ENCODE data around the gene DPP10.

DPP10 gene

GRCh38 chr2:115541814-115542213 lies 1099.4 kb downstream of the DPP10 start:
- Mint-ChIP-seq H3K4me1 (no peaks in the 10 kb centered on the region), H3K36me3 (no peaks in the 10 kb centered on the region), H3K4me3 (no peak overlapping the region), H3K27ac (no peak overlapping the region), H3K27me3 (no peaks in the 10 kb centered on the region), H3K9me3 (peaks cover 20% of the 10 kb centered on the region)
- DNase-seq: no peak
- CTCF ChIA-PET: no interaction called here

GRCh38 chr2:115542331-115542730 lies 1099.9 kb downstream of the DPP10 start:
- no peaks in the 10 kb centered on the region for H3K36me3 Mint-ChIP-seq
- H3K27ac Mint-ChIP-seq: no peak overlapping the region
- CTCF ChIA-PET: no interaction called here
- DNase-seq: no peak
- H3K27me3 Mint-ChIP-seq: no peaks in the 10 kb centered on the region
- H3K4me1 Mint-ChIP-seq: no peaks in the 10 kb centered on the region
- H3K4me3 Mint-ChIP-seq: no peak overlapping the region
- peaks cover 20% of the 10 kb centered on the region for H3K9me3 Mint-ChIP-seq

GRCh38 chr2:115543024-115543423 lies 1100.6 kb downstream of the DPP10 start:
- DNase-seq: no peak
- H3K4me1 Mint-ChIP-seq: no peaks in the 10 kb centered on the region
- CTCF ChIA-PET: no interaction called here

DNA sequence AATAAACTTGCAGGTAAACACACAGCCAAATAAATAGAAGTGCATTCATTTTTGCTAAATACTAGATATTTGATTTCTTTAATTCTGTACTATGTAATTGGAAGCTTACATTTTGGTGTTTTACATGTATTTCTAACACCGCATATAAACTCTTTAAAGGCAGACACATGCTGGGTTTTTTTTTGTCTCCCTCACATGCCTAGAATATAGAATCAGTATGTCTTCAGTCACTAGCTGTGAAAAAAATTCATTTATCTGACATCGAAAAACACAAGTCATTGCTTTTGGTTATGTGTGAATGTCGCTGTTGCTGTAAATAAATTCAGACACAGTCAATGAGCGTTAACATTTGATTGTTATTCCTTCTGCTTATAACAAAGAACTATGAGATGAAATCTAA lies 1101.0 kb downstream of the DPP10 start:
- CTCF ChIA-PET: no interaction called here

More at GRCh38 chr2:115543024-115543423, 1100.6 kb downstream of the DPP10 start:
- Mint-ChIP-seq H3K4me3 (no peak overlapping the region), H3K27me3 (no peaks in the 10 kb centered on the region), H3K9me3 (peaks cover 18% of the 10 kb centered on the region), H3K27ac (no peak overlapping the region), H3K36me3 (no peaks in the 10 kb centered on the region)

DNA sequence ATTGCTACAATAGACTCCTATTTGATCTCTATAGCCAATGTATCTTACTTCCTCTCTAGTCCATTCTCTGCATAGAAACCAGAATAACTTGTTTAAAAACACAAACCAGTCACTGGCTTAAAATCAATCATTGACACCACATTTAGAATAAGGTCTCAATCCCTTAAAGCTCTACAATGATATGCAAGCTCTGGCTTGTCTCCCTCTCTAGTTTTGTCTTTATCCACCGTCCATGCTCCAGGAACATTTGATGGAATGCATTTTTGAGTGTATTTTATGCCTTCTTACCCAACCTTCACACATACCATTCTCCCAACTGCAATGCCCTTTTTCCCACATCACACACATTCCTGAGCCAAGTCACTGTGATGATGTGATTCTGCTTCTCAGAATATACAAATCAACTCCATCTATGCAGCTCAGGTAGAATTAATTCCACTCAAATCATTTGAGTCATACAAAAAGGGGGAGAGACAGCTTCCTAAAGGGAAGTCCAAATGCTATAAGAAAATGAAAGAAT lies 1107.2 kb downstream of the DPP10 start:
- peaks cover 11% of the 10 kb centered on the region for H3K9me3 Mint-ChIP-seq
- H3K4me1 Mint-ChIP-seq: no peaks in the 10 kb centered on the region
- no peak overlapping the region for H3K4me3 Mint-ChIP-seq
- no peak overlapping the region for H3K27ac Mint-ChIP-seq
- CTCF ChIA-PET: no interaction called here
- H3K27me3 Mint-ChIP-seq: no peaks in the 10 kb centered on the region
- no peaks in the 10 kb centered on the region for H3K36me3 Mint-ChIP-seq
- DNase-seq: no peak

More for the DNA sequence above, 1101.0 kb downstream of the DPP10 start:
- no peak overlapping the region for H3K27ac Mint-ChIP-seq
- no peaks in the 10 kb centered on the region for H3K4me1 Mint-ChIP-seq
- no peak for DNase-seq
- peaks cover 18% of the 10 kb centered on the region for H3K9me3 Mint-ChIP-seq
- H3K4me3 Mint-ChIP-seq: no peak overlapping the region
- no peaks in the 10 kb centered on the region for H3K36me3 Mint-ChIP-seq
- no peaks in the 10 kb centered on the region for H3K27me3 Mint-ChIP-seq

DNA sequence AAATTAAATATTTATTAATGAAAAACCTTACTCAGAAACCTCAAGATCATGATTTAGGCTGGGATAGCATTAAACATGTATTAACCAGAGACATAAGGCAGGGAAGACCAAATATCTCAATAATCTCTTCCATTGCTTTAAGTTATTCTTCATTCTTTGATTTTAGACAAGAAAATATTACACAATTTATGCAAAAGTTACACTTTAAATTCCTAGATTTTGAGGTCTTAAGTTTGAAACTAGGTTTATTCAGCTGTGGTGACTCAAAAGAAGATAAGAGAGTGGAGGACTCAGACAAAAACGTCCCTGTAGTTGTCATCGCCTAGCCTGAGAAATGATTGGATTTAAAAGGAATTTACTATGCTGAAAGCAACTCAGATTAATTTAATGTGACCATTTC lies 1110.3 kb downstream of the DPP10 start:
- CTCF ChIA-PET: no interaction called here
- Mint-ChIP-seq H3K36me3 (no peaks in the 10 kb centered on the region), H3K27me3 (no peaks in the 10 kb centered on the region), H3K27ac (no peak overlapping the region), H3K4me1 (no peaks in the 10 kb centered on the region), H3K4me3 (no peak overlapping the region), H3K9me3 (peaks cover 6% of the 10 kb centered on the region)
- no peak for DNase-seq

DNA sequence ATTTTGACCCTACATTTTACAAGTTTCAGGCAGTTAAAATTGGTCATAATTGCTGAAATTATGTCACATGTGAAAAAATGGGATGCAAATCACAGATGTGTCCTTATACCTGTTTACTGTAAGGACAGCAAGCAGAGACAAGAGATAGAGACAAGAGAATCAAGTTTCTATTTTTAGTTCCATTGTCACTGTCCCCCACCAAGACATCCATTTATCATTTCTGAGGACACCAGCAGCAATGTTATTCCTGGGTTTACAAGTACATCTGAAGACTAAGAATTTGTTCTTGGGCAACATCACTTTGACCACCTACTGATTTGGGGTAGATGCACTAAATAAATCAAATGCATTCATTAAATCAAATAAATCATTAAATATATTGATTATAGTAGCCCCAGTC lies 1111.7 kb downstream of the DPP10 start:
- Mint-ChIP-seq H3K36me3 (no peaks in the 10 kb centered on the region), H3K9me3 (peaks cover 6% of the 10 kb centered on the region), H3K27me3 (no peaks in the 10 kb centered on the region), H3K27ac (no peak overlapping the region), H3K4me3 (no peak overlapping the region), H3K4me1 (no peaks in the 10 kb centered on the region)
- CTCF ChIA-PET: no interaction called here
- DNase-seq: no peak

- Mint-ChIP-seq H3K9me3 (peaks cover 12% of the 10 kb centered on the region), H3K27me3 (no peaks in the 10 kb centered on the region), H3K36me3 (no peaks in the 10 kb centered on the region), H3K4me1 (no peaks in the 10 kb centered on the region), H3K27ac (no peak overlapping the region), H3K4me3 (no peak overlapping the region)
- DNase-seq: no peak
- CTCF ChIA-PET: no interaction called here
Observed at GRCh38 chr2:115558725-115559124, 1116.3 kb downstream of the DPP10 start.

GRCh38 chr2:115560666-115561065 lies 1118.2 kb downstream of the DPP10 start:
- H3K27me3 Mint-ChIP-seq: no peaks in the 10 kb centered on the region
- no peaks in the 10 kb centered on the region for H3K4me1 Mint-ChIP-seq
- DNase-seq: no peak
- H3K4me3 Mint-ChIP-seq: no peak overlapping the region
- peaks cover 9% of the 10 kb centered on the region for H3K9me3 Mint-ChIP-seq
- no peaks in the 10 kb centered on the region for H3K36me3 Mint-ChIP-seq
- H3K27ac Mint-ChIP-seq: no peak overlapping the region
- CTCF ChIA-PET: no interaction called here

GRCh38 chr2:115568643-115569042 lies 1126.2 kb downstream of the DPP10 start:
- H3K27ac Mint-ChIP-seq: no peak overlapping the region
- DNase-seq: no peak
- H3K9me3 Mint-ChIP-seq: peaks cover 11% of the 10 kb centered on the region
- CTCF ChIA-PET: no interaction called here
- H3K36me3 Mint-ChIP-seq: no peaks in the 10 kb centered on the region
- H3K27me3 Mint-ChIP-seq: no peaks in the 10 kb centered on the region
- no peak overlapping the region for H3K4me3 Mint-ChIP-seq
- no peaks in the 10 kb centered on the region for H3K4me1 Mint-ChIP-seq

GRCh38 chr2:115569547-115569946 lies 1127.1 kb downstream of the DPP10 start:
- Mint-ChIP-seq H3K9me3 (peaks cover 18% of the 10 kb centered on the region), H3K27ac (no peak overlapping the region), H3K36me3 (no peaks in the 10 kb centered on the region), H3K27me3 (no peaks in the 10 kb centered on the region), H3K4me3 (no peak overlapping the region), H3K4me1 (no peaks in the 10 kb centered on the region)
- CTCF ChIA-PET: no interaction called here
- no peak for DNase-seq

GRCh38 chr2:115572746-115573145 lies 1130.3 kb downstream of the DPP10 start:
- Mint-ChIP-seq H3K27me3 (no peaks in the 10 kb centered on the region), H3K36me3 (no peaks in the 10 kb centered on the region), H3K4me3 (no peak overlapping the region), H3K9me3 (peaks cover 24% of the 10 kb centered on the region), H3K27ac (no peak overlapping the region), H3K4me1 (no peaks in the 10 kb centered on the region)
- CTCF ChIA-PET: no interaction called here
- DNase-seq: no peak

- no peak overlapping the region for H3K27ac Mint-ChIP-seq
- no peaks in the 10 kb centered on the region for H3K27me3 Mint-ChIP-seq
- no peak overlapping the region for H3K4me3 Mint-ChIP-seq
- H3K9me3 Mint-ChIP-seq: peaks cover 23% of the 10 kb centered on the region
- no peaks in the 10 kb centered on the region for H3K4me1 Mint-ChIP-seq
- DNase-seq: no peak
- CTCF ChIA-PET: no interaction called here
- no peaks in the 10 kb centered on the region for H3K36me3 Mint-ChIP-seq
Observed at GRCh38 chr2:115573756-115574155, 1131.3 kb downstream of the DPP10 start.

DNA sequence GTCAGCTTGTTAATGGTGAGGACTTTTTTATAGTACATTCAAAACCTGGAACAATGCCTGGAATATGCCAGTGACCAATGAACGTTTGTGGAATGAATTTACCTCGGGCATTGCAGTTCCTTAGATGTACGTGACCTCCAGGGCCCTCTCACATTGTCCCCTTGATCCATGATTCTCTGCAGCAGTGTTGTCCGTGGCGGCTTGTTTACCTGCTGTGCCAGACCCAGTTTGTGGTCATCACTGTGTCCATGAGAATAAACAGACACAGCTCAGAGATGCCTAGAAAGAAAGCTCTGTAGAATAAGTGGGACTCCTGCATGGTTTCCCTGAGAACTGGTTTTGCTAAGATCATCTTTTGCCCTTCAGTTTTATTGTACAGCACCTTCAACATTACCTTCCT lies 1132.2 kb downstream of the DPP10 start:
- CTCF ChIA-PET: no interaction called here
- Mint-ChIP-seq H3K4me3 (no peak overlapping the region), H3K36me3 (no peaks in the 10 kb centered on the region), H3K4me1 (no peaks in the 10 kb centered on the region), H3K9me3 (peaks cover 20% of the 10 kb centered on the region), H3K27ac (no peak overlapping the region), H3K27me3 (no peaks in the 10 kb centered on the region)
- DNase-seq: no peak

- no peak overlapping the region for H3K4me3 Mint-ChIP-seq
- peaks cover 29% of the 10 kb centered on the region for H3K9me3 Mint-ChIP-seq
- no peak overlapping the region for H3K27ac Mint-ChIP-seq
- H3K36me3 Mint-ChIP-seq: no peaks in the 10 kb centered on the region
- DNase-seq: no peak
- H3K4me1 Mint-ChIP-seq: no peaks in the 10 kb centered on the region
- no peaks in the 10 kb centered on the region for H3K27me3 Mint-ChIP-seq
- CTCF ChIA-PET: no interaction called here
Observed at GRCh38 chr2:115580784-115581183, 1138.3 kb downstream of the DPP10 start.

DNA sequence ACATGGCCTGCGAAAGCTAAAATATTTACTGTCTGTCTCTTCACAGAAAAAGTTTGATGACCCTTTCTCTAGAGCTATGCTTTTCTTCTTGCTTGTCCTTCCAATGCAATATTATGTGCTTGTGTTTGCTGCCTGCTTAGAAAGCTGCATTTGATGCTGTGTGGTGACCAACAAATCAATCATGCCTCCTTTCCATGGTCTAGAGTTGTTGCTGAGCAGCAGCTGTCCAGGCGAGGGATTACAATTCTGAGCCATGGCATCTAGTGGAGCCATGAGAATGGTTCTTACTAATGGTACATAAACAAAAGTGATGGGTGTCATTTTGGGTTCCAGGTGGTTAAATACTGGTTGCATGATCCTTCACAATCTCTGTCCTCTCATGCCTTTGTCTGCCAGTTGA lies 1142.1 kb downstream of the DPP10 start:
- H3K4me1 Mint-ChIP-seq: no peaks in the 10 kb centered on the region
- H3K36me3 Mint-ChIP-seq: no peaks in the 10 kb centered on the region
- peaks cover 24% of the 10 kb centered on the region for H3K9me3 Mint-ChIP-seq
- CTCF ChIA-PET: no interaction called here
- no peak overlapping the region for H3K4me3 Mint-ChIP-seq
- DNase-seq: no peak
- H3K27ac Mint-ChIP-seq: no peak overlapping the region
- H3K27me3 Mint-ChIP-seq: no peaks in the 10 kb centered on the region

Measured in activated naive CD4-positive, alpha-beta T cell treated with anti-CD3 and anti-CD28 coated beads, Interleukin-2, amount 10 ng/mL, durations not matched to agents 7 days and 5 days (primary cell).